ENCODE data around the gene IPO13. TPM values are rescaled to one million over a fixed set of nuclear protein-coding genes. Genes with fewer than 3 reads are reported as not detected.

The IPO13 gene
- total RNA-seq, 2 experiments from 2014 or later = 6.3 to 7.4 TPM

DNA sequence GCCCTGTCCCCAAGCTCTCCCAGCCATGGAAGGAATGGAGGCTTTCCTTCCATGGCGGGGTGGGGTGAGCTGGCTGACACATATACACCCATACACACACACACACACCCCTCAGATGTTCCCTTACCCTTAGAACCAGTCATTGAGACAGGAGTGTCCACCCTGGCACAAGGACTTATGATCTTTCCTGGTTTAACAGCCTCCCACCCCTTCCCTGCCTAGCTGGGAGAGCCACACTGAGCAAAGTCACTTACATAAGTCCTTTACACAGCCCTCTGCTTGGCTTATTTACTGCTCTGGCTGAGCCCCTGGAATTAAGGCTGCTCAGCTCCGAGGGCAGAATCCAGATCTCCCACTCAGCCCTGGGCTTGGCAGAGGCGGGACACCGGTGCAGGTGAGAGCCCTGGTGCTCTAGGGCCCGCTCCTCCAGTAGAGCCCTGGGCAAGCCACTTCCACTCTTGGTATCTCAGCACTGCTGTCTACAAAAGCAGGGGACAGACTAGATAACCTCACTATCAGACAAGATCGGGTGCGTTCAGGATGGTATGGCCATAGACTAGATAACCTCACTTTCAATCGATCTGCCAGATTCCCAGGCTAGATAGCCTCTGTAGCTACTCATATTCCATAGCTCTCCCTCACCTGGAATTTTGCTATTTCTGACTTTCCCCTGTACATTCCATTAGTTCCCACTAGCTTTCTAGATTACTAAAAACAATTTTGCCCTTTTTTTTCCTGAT, 67.8 kb downstream of the IPO13 start:
- Mint-ChIP-seq H3K4me3 (no peak overlapping the region), H3K27ac (no peak overlapping the region), H3K9me3 (no peaks in the 10 kb centered on the region), H3K36me3 (ENCODE audit: low read depth) (no peaks in the 10 kb centered on the region), H3K4me1 (ENCODE audit: low read depth) (peaks cover 17% of the 10 kb centered on the region), H3K27me3 (no peaks in the 10 kb centered on the region)
- CTCF ChIA-PET = interaction anchor here (0.8 to 1.1 kb wide), 2 partner anchors 22 to 33 kb away, joined by 3 to 4 read pairs; no protein-coding TSS in a partner anchor
- H3K27ac ChIP-seq (ENCODE audit: low read depth in 1 of 2, low read length in 2 of 2) = no peak overlapping the region
- POLR2A ChIA-PET = interaction anchor here (0.8 kb wide), 1 partner anchor 16 kb away, joined by 3 read pairs; no protein-coding TSS in a partner anchor
- H3K9me3 ChIP-seq (ENCODE audit: control insufficient read depth in 1 of 2, insufficient read depth in 1 of 2, low read length in 2 of 2) = no peaks in the 10 kb centered on the region
- peaks cover 2% of the 10 kb centered on the region for H3K4me1 ChIP-seq (ENCODE audit: insufficient read depth, low read length)
- DNase-seq = no peak
- TF ChIP-seq, protein P1, sequence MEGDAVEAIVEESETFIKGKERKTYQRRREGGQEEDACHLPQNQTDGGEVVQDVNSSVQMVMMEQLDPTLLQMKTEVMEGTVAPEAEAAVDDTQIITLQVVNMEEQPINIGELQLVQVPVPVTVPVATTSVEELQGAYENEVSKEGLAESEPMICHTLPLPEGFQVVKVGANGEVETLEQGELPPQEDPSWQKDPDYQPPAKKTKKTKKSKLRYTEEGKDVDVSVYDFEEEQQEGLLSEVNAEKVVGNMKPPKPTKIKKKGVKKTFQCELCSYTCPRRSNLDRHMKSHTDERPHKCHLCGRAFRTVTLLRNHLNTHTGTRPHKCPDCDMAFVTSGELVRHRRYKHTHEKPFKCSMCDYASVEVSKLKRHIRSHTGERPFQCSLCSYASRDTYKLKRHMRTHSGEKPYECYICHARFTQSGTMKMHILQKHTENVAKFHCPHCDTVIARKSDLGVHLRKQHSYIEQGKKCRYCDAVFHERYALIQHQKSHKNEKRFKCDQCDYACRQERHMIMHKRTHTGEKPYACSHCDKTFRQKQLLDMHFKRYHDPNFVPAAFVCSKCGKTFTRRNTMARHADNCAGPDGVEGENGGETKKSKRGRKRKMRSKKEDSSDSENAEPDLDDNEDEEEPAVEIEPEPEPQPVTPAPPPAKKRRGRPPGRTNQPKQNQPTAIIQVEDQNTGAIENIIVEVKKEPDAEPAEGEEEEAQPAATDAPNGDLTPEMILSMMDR (IDR thresholded peaks at IDR 0.05) = no peak
- no peak for ATAC-seq (ENCODE audit: poor library complexity)
- H3K36me3 ChIP-seq (ENCODE audit: insufficient read depth, low read length) = no peaks in the 10 kb centered on the region
- no peak overlapping the region for H3K4me3 ChIP-seq (ENCODE audit: low read length)
- H3K27me3 ChIP-seq (ENCODE audit: control insufficient read depth in 1 of 2, insufficient read depth in 2 of 2, low read length in 2 of 2) = no peaks in the 10 kb centered on the region
- intact Hi-C loops (cut with DNase I, micrococcal nuclease) = no loop called here

DNA sequence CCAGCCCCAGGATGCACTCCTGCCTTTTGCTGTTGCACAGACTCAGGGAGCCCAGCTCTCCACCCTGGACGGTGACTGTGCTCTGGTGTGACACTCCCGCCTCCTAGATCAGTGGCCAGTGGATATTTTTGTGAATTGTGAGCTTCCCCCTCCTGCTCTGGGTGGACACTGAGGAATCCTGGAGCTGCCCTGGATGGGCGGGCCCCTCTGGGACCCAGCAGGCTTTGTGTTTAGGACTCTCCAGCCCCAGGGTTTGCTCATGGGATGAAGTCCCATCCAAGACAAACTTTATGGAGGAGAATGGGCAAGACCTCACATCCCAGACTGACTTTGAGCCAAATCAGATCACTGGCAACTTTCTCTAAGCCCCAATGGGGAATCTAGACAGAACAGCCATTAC, 68.5 kb downstream of the IPO13 start:
- no peak overlapping the region for H3K4me3 Mint-ChIP-seq
- TF ChIP-seq, protein P1 (IDR thresholded peaks at IDR 0.05) = no peak
- peaks cover 17% of the 10 kb centered on the region for H3K4me1 Mint-ChIP-seq (ENCODE audit: low read depth)
- Histone ChIP-seq H3K27me3 (ENCODE audit: control insufficient read depth in 1 of 2, insufficient read depth in 2 of 2, low read length in 2 of 2) (no peaks in the 10 kb centered on the region), H3K4me3 (ENCODE audit: low read length) (no peak overlapping the region), H3K36me3 (ENCODE audit: insufficient read depth, low read length) (no peaks in the 10 kb centered on the region), H3K27ac (ENCODE audit: low read depth in 1 of 2, low read length in 2 of 2) (no peak overlapping the region), H3K4me1 (ENCODE audit: insufficient read depth, low read length) (peaks cover 2% of the 10 kb centered on the region), H3K9me3 (ENCODE audit: control insufficient read depth in 1 of 2, insufficient read depth in 1 of 2, low read length in 2 of 2) (no peaks in the 10 kb centered on the region)
- no peak for DNase-seq
- ATAC-seq (ENCODE audit: poor library complexity) = no peak
- no peak overlapping the region for H3K27ac Mint-ChIP-seq
- H3K27me3 Mint-ChIP-seq = no peaks in the 10 kb centered on the region
- intact Hi-C loops (cut with DNase I, micrococcal nuclease) = no loop called here
- POLR2A ChIA-PET = interaction anchor here (0.8 kb wide), 1 partner anchor 15 kb away, joined by 3 read pairs; no protein-coding TSS in a partner anchor
- CTCF ChIA-PET = interaction anchor here (0.8 kb wide), 1 partner anchor 22 kb away, joined by 3 read pairs; no protein-coding TSS in a partner anchor
- no peaks in the 10 kb centered on the region for H3K9me3 Mint-ChIP-seq
- H3K36me3 Mint-ChIP-seq (ENCODE audit: low read depth) = no peaks in the 10 kb centered on the region

DNA sequence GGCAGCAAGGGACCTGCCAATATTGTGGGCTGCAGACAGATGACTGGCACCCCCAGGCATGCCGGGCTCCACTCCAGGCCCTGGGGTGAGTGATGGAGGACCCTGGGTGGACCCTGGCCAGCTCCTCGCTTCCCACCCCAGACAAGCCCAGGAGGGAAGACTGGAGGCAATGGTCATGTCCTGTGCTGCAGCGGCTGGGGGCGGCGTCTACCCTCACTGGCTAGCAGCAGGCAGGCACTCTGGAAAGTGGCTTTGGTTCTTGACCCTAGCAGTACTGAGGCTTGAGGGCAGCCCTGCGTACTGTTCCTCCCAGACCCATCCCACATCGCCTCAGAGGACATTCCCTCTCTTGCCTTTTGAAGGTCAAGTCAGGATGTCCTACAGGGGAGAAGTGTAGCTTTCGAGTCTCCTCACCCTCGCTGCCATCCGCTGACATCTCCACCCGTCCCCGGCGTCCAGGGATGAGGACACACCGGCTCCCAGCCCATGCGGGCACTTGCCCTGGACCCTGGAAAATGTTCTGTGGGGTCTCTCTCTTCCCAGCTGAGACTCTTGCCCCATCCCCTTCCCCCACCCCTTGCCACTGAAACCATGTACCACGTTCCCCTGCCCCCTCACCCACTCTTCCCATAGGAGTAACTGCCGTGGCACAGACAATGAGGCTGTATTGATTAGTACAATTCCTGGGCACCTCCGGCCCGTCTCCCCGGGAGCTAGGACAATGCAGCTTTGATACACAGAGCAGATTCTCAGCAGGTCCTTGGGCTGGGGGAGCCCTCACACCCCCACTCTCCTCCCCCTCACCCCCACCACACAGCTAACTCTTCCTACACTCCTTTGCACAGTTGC, 69.5 kb downstream of the IPO13 start:
- Mint-ChIP-seq H3K9me3 (no peaks in the 10 kb centered on the region), H3K36me3 (ENCODE audit: low read depth) (no peaks in the 10 kb centered on the region), H3K4me3 (no peak overlapping the region), H3K27me3 (no peaks in the 10 kb centered on the region), H3K27ac (no peak overlapping the region), H3K4me1 (ENCODE audit: low read depth) (peaks cover 17% of the 10 kb centered on the region)
- Histone ChIP-seq H3K27ac (ENCODE audit: low read depth in 1 of 2, low read length in 2 of 2) (no peak overlapping the region), H3K9me3 (ENCODE audit: control insufficient read depth in 1 of 2, insufficient read depth in 1 of 2, low read length in 2 of 2) (no peaks in the 10 kb centered on the region), H3K27me3 (ENCODE audit: control insufficient read depth in 1 of 2, insufficient read depth in 2 of 2, low read length in 2 of 2) (no peaks in the 10 kb centered on the region), H3K36me3 (ENCODE audit: insufficient read depth, low read length) (no peaks in the 10 kb centered on the region), H3K4me3 (ENCODE audit: low read length) (no peak overlapping the region), H3K4me1 (ENCODE audit: insufficient read depth, low read length) (peaks cover 2% of the 10 kb centered on the region)
- POLR2A ChIA-PET = no interaction called here
- CTCF ChIA-PET = no interaction called here
- no peak for DNase-seq
- ATAC-seq (ENCODE audit: poor library complexity) = no peak
- TF ChIP-seq, protein P1 (IDR thresholded peaks at IDR 0.05) = no peak
- intact Hi-C loops (cut with DNase I, micrococcal nuclease) = no loop called here

Data from CD4-positive, alpha-beta T cell (primary cell).